Liver (tissue), 3 donors: Measurements from ENCODE around the gene PCDH9.

Source experiments
- CTCF ChIP-seq: fragments of 150-350 bp; IDR thresholded peaks from 2 replicates; pipeline ENCODE4 v1.5.1; 2017; ENCODE audit warnings: improper control_type of control experiment, low read depth, low read length; ENCODE audit not compliant: missing input control
- HNF4G ChIP-seq: IDR thresholded peaks from 2 replicates; pipeline ENCODE4 v1.6.1; 2016; ENCODE audit warnings: antibody characterized with exemption
- JUND ChIP-seq, 2 donors: IDR thresholded peaks; 2 replicates each; pipeline ENCODE4 v1.6.1; 2016; ENCODE audit warnings: antibody characterized with exemption in 2 of 2
- MAX ChIP-seq: IDR thresholded peaks from 2 replicates; pipeline ENCODE4 v1.6.1; 2016; ENCODE audit warnings: antibody characterized with exemption
- RAD21 ChIP-seq, 2 donors: IDR thresholded peaks; 2 replicates each; pipeline ENCODE4 v1.6.1; 2016; ENCODE audit warnings: antibody characterized with exemption in 2 of 2, mild to moderate bottlenecking in 2 of 2
- TF ChIP-seq, protein P1 (sequence below): IDR thresholded peaks from 2 replicates; pipeline ENCODE4 v1.6.1; 2016; ENCODE audit warnings: antibody characterized with exemption, mild to moderate bottlenecking
- TF ChIP-seq, protein P2 (sequence below): IDR thresholded peaks from 2 replicates; pipeline ENCODE4 v1.6.1; 2016; ENCODE audit warnings: antibody characterized with exemption
- donor health status: healthy.
- donor health status: healthy.

- TF ChIP-seq CTCF, result no peak
- no peak for TF ChIP-seq MAX
- no peak for TF ChIP-seq RAD21 (IDR thresholded peaks at IDR 0.05)
- TF ChIP-seq JUND (IDR thresholded peaks at IDR 0.05), result no peak
- TF ChIP-seq, protein P1, sequence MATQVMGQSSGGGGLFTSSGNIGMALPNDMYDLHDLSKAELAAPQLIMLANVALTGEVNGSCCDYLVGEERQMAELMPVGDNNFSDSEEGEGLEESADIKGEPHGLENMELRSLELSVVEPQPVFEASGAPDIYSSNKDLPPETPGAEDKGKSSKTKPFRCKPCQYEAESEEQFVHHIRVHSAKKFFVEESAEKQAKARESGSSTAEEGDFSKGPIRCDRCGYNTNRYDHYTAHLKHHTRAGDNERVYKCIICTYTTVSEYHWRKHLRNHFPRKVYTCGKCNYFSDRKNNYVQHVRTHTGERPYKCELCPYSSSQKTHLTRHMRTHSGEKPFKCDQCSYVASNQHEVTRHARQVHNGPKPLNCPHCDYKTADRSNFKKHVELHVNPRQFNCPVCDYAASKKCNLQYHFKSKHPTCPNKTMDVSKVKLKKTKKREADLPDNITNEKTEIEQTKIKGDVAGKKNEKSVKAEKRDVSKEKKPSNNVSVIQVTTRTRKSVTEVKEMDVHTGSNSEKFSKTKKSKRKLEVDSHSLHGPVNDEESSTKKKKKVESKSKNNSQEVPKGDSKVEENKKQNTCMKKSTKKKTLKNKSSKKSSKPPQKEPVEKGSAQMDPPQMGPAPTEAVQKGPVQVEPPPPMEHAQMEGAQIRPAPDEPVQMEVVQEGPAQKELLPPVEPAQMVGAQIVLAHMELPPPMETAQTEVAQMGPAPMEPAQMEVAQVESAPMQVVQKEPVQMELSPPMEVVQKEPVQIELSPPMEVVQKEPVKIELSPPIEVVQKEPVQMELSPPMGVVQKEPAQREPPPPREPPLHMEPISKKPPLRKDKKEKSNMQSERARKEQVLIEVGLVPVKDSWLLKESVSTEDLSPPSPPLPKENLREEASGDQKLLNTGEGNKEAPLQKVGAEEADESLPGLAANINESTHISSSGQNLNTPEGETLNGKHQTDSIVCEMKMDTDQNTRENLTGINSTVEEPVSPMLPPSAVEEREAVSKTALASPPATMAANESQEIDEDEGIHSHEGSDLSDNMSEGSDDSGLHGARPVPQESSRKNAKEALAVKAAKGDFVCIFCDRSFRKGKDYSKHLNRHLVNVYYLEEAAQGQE, result no peak
- no peak for TF ChIP-seq HNF4G
- TF ChIP-seq, protein P2, sequence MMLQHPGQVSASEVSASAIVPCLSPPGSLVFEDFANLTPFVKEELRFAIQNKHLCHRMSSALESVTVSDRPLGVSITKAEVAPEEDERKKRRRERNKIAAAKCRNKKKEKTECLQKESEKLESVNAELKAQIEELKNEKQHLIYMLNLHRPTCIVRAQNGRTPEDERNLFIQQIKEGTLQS, result no peak
Observed at GRCh38 chr13:66427458-66427861, 802.7 kb downstream of the PCDH9 start.
